ENCODE results near the gene PRDM15.
A peak's percentile ranks its signal among the peaks of the same experiment; 100 is the strongest.
"Not testable (repeated sequence)": the region's sequence is repeated elsewhere in the genome, so short reads cannot be mapped to it uniquely, and the experiment has no call there.

The PRDM15 gene

DNA sequence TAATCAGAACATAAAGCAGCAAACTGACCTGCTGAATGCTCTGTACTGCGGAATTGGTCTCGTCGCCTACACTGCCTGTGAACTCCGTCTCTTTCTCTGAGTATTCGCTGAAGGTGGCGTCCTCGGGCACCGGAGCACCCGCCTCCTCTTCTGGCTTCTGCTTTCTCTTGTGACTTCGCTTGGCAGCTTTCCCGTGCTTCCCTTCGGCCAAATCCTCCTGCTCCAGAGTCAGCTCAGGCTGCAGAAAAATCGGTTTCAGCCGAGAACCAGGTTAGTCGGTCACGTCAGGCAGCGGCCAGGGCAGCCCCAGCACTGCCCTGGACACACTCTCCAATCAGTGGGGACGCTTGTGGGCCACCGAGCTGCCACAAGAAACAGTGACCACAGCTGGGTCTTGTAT lies 76.5 kb downstream of the PRDM15 start:
- DNase-seq, result peak; percentile 48

DNA sequence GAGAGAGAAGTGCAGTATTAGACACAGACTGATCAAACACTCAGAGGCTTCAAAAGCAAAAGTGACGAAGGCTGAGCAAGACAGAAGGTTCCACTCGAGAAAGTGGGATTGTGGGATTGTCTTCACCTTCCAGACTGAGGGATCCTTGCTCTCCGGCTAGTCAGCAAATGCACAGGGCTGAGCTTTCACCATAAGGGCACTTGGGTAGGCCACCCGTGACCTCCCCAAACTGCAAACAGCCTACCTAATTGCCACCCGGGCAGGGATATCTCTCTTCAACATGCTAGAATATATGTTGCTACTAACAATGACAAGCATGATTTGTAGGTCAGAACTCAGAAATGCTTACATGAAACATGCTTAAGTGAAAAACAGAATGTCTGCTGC lies 77.0 kb downstream of the PRDM15 start:
- DNase-seq, result no peak

DNA sequence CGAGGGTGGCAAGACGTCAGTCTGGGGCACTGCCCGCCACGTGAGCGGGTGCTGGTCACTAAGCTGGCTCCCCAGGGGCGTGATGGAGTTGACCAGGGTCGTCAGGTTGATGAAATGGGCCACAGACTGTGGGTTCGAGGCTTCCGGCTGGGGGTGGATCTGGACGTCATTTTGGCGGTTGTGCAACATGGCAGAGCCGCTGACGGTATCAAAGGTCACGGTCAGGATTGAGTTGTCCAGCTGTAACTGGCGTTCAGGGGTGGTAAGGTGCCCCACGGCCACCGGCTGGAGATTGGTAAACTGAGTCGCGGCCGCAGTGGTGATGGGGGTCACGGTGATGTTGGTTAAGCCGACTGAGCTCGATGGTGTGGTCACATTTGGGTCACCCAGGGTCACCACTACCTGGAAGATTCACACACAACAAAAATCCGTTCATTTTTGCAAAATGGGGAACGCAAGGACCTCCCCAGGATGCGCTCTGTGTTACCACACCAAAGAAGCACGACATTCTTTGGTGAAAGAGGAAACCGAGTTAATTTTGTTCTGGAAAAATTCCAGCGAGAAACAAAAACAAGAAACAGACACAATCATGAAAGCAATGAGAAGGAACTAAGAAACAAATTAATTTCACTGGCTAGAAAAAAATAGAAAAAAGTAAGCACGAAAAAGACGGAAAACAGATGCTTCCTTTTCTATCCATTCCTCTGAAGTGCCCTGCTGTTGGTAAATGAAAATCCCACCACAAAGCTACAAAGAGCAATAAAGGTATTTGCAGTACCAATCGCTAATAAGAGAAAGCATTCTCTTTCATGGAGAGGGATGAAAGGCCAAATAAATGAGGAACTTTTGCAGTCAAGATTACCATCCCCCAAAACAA lies 77.6 kb downstream of the PRDM15 start:
- peak; percentile 15 for DNase-seq

DNA sequence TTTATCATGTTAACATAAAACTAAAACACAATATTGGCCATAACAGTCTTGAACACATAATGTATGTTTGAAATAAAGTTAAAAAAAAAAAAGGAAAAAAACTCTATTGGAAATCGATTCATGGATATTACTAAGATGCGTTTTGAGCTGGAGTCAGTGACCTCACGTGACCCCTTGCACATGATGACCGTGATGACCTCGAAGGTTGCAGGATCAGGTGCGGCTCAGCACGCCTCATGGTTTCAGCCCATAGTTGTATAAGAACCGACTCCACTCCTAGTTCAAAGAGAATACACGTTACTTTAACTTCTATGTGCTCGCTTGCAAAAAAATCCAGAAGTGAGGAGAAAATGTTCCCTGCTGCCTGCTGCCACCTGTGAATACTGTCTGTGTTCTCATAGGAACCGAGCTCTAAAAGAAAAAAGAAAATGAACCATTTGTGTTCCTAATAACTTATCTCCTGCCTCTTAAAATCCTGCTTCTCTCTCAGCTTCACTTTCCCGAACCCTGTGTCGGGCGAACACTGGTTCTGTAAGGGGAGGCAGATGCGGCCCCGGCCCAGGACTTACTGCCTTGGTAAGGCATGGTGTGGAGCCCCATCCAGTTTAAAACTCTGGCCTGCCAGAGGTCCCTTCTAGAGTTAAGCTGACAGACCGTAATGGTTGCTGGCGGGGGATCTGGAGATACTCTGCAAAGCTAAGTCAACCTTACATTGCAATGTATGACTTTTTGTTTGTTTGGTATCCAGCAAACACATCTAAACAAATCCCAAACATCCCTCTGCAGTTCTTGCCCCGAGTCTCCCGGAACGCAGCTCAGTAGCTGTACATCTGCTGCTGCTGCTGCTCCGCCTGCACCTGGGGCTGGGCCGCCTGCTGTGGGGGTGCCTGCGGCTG lies 78.5 kb downstream of the PRDM15 start:
- DNase-seq, result no peak

DNA sequence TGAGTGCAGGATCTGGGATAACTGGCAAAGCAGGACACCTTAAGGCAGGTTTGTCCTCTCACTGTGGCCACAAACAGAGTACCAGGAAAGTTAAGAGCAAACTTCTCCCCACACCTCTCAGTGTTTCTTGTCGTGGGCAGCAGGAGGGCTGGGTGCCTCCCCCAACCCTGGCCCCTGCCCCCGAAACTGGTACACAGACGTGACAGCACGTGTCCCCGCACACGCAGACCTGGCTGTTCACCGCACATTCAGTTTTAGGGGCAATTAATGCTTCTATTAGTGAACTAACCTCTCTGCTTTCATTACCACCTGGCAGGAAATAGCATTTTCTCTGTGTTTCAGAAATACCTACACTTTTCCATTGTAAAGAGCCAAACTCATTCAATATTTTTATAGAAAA lies 79.4 kb downstream of the PRDM15 start:
- no peak for DNase-seq

DNA sequence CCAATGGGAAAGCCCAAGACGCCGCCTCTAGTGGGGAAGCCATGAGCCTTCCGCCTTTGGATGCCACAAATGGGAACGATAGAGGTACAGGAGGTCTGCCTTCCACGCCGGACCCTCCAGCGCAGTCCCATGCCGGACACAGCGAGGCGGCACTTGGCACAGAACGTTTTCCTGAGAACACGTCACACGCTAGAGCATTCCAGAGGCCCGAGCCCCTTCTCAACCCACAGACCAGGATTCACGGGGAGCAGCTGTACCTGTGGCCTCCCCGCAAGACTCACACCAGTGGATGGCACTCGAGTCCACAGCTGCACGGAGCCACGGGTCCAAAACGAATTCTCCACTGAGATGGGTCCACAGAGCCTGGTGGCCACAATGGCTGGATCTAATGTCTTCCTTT lies 80.8 kb downstream of the PRDM15 start:
- no peak for DNase-seq

DNA sequence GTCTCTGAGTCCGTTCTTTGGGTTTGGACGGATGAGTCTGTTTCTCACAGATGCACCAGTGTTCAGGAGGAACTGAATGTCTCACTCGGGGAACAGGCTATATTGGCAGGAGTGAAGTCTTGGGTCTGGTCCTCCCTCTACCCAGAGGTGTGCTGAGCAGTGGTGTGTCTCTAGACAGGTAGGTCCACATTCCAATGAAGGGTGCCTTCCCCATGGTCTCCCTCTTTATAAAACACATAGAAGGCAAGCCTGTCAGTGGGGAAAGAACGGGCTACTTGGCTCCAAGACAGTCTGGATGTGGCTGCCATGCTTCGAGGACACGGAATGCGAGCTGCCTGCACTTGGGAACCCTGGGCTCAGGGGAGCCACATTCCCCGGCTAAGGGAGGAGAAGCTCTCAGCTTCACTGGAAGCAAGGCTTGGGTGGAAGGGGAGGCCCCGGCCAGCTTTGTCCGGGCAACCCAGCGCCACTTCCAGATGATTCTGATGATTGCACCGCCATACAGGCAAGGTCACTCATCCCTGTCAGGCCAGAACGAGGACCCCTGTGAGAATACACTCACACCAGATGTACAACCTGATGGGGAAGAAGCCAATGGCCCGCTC lies 82.6 kb downstream of the PRDM15 start:
- no peak for DNase-seq

DNA sequence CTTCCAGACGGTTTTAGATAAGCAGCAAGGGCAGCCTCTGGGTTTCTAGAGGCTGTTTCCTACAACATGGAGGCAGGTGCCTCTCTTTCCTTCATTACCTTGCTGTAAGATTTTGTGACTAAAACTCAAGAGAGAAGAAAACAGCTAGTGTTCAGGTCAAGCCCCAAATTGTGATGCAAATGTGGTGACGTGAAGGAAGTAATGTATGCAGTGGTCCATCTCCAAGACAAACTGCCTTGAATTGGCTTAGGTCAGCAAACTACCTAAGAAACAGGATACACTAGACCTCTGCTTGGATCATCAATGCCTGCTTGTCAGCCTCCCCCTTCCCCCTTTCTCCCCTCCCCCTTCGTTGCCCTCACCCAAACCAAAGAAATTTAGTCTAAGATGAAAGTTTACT lies 83.4 kb downstream of the PRDM15 start:
- DNase-seq, result no peak

DNA sequence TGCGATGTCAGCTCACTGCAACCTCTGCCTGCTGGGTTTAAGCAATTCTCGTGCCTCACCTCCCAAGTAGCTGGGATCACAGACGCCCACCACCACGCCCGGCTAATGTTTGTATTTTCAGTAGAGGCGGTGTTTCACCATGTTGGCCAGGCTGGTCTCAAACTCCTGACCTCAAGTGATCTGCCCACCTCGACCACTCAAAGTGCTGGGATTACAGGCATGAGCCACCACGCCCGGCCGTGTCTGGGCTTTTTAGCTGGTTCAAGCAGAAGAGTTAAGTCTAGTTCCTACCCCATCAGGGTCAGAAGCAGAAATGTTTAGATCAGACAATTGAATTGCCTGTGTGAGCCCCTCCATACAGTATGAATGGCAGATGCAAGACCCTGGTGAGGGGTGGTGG lies 84.5 kb downstream of the PRDM15 start:
- DNase-seq, result no peak

DNA sequence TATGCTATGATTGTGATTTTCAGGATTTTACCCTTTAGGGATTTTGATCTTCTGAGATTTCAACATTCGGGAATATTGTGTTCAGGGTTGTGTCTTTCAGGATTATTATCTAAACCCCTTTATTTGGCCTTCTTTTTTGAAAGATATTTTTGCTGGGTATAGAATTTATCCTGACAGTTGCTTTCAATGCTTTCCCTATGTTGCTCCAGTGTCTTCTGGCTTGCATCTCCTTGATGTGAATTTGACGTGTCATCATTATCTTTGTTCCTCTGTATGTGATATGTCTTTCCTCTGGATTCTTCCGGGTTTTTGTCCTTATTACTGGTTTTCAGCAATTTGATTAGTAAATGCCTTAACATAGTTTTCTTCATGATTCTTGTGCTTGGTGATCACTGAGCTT lies 86.4 kb downstream of the PRDM15 start:
- DNase-seq, result no peak

DNA sequence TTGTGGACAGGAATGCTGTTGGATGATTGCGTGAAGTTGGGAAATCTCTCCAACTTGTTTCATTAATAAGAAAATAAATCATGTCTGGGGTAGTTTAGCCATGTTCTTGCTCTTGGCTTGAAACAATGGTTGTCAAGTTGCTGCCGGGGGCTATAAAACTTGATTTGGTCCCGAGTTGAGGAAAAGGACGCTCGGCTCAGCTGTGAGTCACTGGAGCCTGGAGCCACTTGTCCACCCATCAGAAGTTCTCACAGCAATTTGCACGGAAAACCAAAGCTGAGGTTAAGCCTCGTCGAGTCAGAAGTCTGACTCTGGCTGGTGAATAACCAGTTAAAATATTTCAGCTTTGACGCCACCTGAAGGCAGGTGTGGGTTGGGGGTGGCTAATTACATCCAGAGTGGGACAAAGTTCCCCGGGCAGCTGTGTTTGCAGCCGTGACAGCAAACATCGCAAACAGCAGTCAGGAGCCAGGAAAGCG lies 92.6 kb downstream of the PRDM15 start:
- peak; percentile 20 for DNase-seq

DNA sequence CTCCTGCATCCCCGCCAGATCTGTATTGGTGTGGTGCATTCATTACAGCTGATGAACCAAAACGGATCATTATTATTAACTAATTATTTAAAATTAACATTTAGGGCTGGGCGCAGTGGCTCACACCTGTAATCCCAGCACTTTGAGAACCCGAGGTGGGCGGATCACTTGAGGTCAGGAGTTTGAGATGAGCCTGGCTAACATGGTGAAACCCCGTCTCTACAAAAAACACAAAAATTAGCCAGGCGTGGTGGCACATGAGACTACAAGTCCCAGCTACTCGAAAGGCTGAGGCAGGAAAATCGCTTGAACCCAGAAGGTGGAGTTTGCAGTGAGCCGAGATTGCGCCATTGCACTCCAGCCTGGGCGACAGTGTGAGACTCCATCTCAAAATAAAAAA lies 93.9 kb downstream of the PRDM15 start:
- not testable (repeated sequence) for DNase-seq

DNA sequence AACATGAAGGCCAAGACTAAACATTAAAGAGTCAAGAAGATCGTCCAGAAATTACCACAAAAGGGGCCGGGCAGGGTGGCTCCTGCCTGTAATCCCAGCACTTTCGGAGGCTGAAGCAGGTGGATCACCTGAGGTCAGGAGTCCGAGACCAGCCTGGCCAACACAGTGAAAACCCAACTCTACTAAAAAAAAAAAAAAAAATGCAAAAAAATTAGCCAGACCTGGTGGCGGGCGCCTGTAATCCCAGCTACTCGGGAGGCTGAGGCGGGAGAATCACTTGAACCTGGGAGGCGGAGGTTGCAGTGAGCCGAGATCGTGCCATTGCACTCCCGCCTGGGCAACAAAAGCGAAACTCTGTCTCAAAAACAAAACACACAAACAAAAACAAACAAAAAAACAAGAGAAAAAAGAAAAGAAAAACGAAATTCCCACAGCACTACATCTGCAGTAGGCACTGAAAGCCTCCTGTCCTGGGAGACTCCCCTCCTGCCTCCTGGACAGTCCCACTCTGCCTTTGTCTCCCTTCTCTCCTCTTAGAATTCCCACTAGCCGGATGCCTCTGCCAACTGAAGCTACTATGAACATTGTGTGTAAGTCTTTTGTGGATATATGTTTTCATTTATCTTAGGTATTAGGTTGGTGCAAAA lies 94.6 kb downstream of the PRDM15 start:
- no peak for DNase-seq

DNA sequence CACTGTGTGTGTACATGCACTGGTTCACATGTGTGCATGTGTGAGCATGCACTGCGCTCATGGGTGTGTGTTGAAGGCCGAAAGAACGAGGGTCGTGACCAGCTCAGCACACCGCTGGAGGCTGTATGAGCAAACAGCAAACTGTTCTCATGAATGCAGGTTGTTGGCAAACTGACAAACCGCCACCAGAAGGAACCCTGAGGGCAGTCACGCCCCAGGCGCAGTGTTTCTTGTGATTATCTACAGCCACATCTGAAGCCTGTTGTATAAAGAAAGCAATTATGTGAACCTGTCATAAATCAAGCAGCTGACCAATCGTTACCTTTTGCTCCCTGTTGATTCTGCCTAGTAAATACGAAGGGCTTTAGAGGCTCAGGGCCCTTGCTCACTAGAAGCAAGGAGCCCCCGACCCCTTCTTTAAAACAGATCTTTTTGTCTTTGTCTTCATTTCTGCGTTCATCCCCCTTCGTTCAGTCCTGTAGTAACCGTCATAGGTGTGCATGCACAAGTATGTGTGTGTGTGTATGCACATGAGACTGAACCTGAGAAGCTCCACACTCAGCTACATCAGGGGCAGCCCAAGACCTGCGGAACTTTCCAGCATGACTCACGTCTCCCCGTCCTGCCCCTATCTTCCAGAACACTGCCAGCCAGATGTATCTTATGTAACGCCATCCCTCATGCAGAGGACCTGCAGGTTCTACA lies 95.5 kb downstream of the PRDM15 start:
- no peak for DNase-seq

DNA sequence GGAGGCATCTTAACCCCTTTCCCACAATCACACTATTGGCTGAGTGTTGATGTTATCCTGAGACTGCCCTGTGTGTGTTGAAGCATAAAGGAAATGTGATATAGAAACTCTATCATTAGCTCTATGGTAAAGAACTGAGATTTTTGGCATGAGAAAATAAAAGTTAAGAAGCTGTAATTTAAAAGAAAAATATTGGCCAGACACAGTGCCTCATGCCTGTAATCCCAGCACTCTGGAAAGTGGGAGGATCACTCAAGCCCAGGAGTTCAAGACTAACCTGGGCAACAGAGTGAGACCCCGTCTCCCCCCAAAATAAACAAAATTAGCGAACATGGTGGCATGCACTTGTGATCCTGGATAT lies 98.1 kb downstream of the PRDM15 start:
- no peak for DNase-seq

DNA sequence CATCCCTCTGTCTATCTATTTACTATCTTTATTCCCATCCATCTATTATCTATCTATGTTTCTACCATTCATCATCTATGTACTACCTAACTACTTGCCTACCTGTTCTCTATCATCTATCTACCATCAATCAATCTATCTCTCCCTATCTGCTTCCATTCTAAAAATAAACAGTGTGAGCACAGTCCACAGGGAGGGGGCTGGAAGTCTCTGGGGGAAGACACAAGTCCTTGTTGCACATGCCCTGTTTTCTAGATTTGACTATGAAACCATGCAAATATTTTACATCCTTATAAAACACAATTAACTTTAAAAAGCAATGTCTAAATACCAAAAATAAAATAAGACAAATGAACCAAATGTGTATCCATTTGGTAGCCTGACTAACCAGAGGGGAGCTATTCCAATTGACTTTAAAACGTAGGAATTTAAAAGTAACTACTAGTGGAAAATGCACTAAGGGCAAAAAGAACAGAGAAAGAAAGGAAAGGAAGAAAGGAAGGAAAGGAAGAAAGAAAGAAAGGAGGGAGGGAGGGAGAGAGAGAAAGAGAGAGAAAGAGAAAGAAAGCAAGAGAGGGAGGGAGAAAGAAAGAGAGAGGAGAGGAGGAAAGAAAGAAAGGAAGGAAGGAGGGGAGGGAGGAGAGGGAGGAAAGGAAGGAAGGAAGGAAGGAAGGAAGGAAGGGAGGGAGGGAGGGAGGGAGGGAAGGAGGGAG lies 98.7 kb downstream of the PRDM15 start:
- no peak for DNase-seq

DNA sequence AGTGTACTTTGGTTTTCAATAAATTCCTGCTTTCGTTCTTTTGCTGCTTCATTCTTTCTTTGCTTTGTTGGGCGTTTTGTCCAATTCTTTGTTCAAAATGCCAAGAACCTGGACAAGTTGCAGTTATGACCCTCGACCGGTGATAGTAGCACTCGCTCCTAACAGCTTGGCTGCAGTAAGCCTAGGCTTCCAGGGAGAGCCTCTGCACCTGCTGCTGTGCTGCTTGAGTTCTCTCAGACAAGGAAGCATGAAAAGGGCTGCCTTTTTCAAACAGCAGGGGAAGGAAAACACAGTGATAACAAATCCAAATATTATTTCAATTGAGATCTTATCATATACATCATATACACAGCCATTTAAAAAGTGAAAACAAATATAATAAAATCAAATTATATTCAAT lies 99.5 kb downstream of the PRDM15 start:
- no peak for DNase-seq

DNA sequence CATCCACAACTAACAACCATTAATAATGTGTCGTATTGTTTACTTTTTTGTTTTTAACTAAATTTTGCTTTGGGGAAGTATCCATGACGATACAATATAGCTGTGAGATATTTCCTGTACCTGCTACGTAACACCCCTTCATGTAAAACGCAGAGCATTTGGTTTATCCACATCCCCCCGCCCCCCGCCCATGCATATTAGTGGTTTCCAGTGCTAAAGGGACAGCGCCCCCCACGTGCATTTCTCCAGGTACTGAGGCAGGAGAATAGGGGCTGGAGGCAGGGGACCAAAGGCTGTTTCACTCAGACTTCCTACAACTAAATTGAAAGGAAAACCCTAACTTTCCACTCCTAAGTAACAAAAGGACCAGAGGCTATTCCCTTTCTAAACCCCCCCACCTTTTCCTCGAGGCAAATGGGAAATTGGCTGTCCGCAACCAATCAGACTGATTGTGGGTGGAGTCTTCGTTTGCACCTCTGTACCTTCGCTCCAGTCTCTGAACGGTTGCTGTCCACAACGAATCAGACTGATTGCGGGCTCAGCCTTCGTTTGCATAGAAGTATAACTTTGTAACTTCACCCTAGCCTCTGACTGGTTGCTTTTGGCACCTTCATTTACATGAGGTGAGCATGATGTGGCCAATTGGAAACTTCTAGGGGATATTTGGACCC lies 100.1 kb downstream of the PRDM15 start:
- no peak for DNase-seq

DNA sequence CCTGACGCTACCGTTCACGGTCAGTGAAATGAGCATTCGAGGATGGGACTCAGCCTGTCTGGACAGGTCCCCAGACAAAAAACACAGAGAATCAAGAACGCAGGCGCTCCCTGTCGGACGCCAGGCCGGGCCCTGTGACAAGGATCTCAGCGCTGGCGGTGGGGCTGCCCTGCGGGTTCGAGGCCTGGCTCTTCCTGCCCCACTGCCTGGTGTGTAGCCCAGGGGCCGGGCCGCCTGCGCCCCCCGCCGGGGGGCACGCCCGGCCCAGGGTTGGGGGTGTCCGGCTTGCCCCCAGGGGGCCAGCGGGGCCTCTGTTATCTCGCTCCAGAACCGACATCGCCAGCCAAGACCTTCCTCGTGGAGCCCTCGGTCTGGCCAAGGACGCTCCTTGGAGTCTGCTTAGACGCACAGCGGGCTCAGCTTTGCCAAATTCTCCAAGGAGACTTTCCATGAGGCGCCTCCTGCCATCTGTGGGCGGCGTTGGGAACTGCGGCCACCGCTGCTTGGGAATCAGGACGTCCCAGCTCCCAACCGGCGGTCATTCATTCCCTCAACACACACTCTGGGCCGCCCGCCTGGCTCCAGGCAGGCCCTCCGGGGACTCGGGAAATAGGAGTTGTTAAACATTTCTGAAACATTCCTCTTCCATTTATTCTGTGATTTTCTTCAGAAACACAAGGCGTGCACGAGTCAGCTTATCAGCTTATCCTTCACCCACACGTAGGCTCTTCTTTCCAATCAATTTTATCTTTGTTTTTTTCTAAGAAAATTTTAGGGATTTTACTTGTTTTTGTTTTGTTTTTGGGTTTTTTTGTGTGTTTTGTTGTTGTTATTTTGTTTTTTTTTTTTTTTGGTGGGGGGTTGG lies 101.0 kb downstream of the PRDM15 start:
- DNase-seq, result peak; percentile 89

DNA sequence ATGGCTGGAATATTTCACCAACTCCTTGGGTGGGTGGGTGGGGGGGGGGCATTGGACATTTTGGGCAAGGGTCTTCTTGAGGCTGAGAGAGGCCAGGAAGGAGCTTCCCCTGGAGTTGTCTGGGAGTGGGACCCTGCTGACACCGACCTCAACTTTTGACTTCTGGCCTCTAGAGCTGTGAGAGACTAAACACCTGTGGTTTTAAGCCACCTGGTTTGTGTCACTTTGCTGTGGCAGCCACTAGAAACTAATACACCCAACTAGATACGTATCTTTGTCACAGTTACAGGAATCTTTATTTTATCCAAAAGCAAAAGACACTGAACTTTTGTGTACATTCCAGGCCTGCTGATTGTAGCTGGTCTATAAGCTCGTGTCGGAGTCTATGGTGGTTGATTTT lies 102.4 kb downstream of the PRDM15 start:
- DNase-seq, result no peak

Data from fibroblast of skin of scalp (primary cell).